ENCODE data around the gene CCSER1. TPM values are rescaled to one million over a fixed set of nuclear protein-coding genes. Genes with fewer than 3 reads are reported as not detected.
"Not testable (repeated sequence)": the region's sequence is repeated elsewhere in the genome, so short reads cannot be mapped to it uniquely, and the experiment has no call there.

Gene CCSER1
- total RNA-seq, 1 donor from 2014 or later: 14.7 TPM

- DNase-seq (ENCODE audit: low spot score): no peak
Observed at GRCh38 chr4:90292438-90292837, 165.2 kb downstream of the CCSER1 start.

DNA sequence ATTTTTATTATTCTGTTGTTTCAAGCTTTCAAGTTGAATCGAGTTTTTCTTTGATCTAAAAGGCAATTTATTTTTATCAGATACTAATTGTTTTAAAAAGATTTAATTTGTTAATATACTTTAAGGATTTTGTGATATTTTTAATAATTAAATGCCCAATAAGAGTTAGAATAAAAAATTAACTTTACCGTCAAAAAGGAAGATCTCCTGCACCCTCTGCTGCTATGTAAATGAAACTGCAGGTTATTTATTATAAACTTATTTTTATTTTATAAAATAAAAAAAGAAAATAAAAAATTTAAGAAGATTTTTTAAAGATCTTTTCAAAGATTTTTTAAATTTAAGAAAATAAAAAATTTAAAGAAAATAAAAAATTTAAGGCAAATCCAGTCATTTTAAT is 166.1 kb downstream of the CCSER1 start:
- no peak for DNase-seq (ENCODE audit: low spot score)

DNA sequence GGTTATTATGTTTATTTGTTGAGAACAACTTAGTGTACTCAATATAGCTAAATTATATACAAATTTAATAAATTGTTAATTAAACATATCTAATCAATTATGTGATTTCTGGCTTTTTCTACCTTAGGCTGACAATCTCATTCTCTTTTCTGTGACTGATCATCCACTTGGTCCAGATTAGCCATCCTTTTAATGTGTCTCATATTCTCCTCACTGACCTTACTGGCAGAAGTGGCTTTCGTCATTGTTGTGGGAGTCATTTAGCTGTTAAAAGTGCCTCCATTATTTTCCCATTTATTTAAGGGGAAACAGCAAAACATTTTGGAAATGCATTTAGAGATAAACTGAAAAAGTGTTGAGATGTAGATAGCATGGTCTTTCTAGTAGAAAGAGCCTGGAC is 172.2 kb downstream of the CCSER1 start:
- DNase-seq (ENCODE audit: low spot score): no peak

- DNase-seq (ENCODE audit: low spot score): no peak
Observed at GRCh38 chr4:90306810-90307209, 179.6 kb downstream of the CCSER1 start.

- DNase-seq (ENCODE audit: low spot score): not testable (repeated sequence)
Observed at GRCh38 chr4:90317140-90317539, 189.9 kb downstream of the CCSER1 start.

- DNase-seq (ENCODE audit: low spot score): peak; percentile 8
Observed at GRCh38 chr4:90317785-90318184, 190.6 kb downstream of the CCSER1 start.

DNA sequence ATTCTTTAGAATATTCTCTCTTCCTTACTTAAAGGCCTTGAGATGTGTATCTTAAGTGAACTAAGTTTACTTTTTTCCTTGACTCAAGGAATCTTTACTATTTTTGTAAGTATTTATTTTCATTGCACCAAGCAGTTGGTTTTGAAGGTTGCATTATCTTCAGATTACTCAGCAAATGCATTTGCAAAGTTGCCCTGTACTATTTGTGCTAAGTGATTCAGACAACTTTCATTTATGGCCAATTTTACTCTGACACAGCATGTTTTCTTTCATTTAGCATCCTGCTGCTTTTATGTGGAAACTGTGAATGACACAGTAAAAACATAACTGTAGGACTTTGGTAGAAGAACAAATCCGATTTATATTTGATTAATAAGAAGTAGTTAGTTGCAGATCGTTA is 191.0 kb downstream of the CCSER1 start:
- peak; percentile 72 for DNase-seq (ENCODE audit: low spot score)

DNA sequence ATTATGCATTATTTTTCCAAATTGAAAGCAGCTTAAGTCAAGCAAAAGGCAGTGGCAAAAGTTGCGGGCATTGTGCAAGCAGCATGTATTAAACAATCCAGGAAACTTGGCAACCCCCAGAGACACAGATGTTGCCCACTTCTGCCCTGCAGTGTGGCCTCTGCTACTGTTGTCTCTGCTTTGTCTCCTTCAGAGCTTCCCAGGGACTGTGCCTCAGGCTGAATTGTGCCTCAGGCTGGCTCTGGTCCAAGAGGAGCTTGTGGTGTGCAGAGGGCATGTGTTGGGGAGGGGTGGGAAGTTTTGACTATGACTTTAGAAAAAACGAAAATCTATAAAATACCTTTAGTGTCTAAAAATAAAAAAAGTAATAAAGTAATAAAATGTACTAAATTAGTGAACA is 201.4 kb downstream of the CCSER1 start:
- DNase-seq (ENCODE audit: low spot score): peak; percentile 15

DNA sequence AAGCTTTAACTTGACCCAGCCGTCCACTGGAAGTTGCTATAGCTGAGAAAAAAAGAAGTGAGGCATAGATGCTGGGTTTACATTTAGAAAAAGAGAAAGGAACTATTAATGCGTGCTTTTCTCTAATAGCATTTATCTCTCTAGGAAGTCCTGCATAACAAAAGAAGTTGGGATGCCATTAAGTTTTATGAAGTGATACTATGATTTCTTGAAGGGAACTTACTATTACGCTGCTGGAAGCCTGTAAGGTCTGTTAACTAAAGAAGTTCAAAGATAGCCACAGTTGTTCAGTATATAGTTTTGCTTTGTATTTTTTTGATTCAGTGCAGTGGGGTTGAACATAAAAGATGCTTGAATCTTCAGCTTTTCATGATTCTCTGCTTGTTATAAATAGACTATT is 203.4 kb downstream of the CCSER1 start:
- no peak for DNase-seq (ENCODE audit: low spot score)

GRCh38 chr4:90345549-90346215 is 218.5 kb downstream of the CCSER1 start:
- no peak for DNase-seq (ENCODE audit: low spot score)

DNA sequence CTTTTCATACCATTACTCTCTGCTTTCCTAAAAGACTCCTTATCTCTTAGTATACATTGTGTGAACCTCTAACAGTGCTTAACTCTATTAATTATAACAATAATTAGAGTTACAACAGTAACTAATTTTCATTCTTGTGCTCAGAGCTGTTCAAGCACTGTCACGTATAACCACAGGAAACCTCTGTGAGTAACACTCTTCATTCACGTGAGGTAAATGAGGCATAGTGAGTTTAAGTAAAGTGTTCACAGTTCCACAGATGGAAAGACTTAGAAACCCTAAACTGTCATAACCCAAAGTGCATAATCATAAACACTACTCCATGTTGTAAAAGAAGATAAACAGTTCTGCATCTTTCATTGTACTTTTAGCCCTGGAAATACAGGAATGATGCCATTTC is 222.4 kb downstream of the CCSER1 start:
- no peak for DNase-seq (ENCODE audit: low spot score)

DNA sequence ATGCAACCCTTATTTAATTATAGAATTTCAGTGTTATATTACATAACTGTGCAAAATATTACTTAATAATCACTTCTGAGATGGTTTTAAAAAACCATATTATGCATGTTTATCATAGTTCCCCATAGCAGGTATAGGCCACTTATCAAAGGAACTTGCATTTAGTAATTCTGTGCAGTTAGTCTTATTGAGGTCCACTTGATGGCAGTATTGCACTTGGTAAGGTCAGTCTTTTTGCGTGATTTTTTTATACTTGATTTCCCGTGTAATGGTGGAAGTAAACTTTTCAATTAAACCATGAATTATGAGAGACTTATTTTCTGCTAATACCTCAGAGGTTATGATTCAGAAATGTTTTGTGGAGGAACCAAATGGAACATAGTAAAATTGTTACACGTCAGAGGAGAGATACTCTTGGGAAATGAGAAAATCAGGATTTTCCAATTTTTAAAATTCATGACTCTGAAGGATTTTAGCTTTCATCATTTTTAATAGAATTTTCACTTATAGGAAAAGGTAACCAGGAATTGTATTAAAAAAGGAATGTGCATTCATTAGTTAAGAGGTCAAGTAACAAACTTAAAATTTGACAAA is 230.0 kb downstream of the CCSER1 start:
- peak; percentile 80 for DNase-seq (ENCODE audit: low spot score)

DNA sequence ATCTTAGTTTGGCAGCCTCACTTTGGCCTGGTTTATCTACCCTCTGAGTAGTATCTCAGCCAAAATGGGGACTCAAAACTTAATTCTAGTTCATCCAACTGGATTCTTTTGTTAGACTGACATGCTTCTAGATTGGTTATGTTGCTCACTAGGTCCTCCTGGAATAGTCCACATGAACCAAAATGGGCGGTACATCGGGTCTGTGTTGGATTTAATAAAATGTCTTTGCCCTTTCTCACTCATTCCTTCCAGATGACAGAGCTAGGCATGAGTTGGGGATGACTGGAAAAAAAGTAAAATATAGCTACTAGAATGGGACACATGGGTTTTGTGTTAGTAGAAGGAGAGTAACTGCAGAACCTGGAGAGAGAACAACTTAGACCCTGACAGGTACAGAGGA is 247.9 kb downstream of the CCSER1 start:
- no peak for DNase-seq (ENCODE audit: low spot score)

DNA sequence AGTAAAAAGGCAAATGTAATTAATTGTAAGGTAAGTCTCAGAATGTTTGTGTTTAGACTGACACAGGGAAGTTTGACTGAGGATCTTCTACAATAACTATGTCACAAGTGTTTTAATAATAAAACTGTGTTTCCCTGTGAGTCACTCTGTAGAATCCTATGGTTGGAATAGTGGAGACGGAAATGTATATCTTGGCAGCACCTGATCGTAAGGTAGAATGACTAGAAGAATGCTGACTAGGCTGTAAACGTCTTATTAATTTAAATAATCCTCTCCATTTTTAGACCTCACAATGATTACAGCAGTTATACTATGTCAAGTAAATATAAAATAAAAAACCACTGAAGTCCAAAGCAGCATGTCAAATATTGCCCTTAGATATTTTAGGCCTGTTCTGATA is 266.0 kb downstream of the CCSER1 start:
- DNase-seq (ENCODE audit: low spot score): no peak

DNA sequence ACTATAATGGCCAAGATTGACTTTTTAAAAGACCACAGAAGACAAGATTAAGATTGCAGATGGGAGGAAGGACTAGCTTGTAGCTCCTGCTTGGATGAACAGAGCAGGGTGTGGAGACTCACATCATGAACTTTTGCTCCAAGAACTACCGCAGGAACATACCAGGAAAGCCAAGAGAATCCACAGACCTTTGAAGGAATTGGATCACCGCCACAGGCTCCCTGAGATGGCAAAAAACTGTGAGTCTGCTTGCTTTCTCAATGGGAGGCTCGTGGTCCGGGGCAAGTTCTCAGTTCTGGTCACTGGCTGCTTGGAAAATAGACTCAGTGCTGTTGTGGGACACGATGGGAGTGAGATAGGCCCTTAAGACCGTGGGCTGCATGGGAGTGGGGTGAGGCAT is 276.6 kb downstream of the CCSER1 start:
- no peak for DNase-seq (ENCODE audit: low spot score)

DNA sequence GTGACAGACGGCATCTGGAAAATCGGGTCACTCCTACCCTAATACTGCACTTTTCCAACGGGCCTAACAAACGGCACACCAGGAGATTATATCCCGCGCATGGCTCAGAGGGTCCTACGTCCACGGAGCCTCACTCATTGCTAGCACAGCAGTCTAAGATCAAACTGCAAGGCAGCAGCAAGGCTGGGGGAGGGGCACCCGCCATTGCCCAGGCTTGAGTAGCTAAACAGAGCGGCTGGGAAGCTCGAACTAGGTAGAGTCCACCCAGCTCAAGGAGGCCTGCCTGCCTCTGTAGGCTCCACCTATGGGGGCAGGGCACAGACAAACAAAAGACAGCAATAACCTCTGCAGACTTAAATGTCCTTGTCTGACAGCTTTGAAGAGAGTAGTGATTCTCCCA is 280.7 kb downstream of the CCSER1 start:
- DNase-seq (ENCODE audit: low spot score): not testable (repeated sequence)

DNA sequence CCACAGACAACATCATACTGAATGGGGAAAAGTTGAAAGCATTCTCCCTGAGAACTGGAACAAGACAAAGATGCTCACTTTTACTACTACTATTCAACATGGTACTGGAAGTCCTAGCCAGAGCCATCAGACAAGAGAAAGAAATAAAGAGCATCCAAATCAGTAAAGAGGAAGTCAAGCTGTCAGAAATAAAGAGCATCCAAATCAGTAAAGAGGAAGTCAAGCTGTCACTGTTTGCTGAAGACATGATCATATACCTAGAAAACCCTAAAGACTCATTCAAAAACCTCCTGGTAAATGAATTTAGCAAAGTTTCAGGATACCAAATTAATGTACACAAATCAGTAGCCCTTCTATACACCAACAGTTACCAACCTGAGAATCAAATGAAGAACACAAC is 285.6 kb downstream of the CCSER1 start:
- DNase-seq (ENCODE audit: low spot score): not testable (repeated sequence)

GRCh38 chr4:90415116-90415515 is 287.9 kb downstream of the CCSER1 start:
- DNase-seq (ENCODE audit: low spot score): no peak

DNA sequence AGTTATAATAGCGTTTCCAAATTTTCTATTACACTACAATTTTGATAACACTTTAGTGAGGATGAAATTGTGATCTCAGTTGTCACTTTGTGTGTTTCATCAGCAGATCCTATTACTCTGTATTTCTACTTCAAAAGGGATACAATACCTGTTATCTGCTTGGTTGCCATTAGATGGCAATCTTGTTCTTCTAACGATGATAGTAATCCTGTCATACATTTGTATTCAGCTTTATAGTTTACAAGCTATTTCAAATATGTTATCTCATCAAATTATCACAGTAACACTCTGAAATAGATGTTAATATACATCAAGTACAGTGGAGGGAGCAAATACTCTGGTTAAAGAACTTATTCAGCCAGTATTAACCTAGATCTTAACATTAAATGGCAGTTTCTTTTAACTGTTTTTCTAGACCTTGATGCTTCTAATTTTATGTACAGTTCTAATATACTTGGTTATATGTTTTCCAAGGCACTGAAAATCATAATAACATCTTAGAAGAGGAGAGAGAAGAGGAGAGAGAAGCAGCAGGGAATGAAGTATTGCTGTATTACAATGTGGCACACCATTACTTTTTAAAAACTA is 292.0 kb downstream of the CCSER1 start:
- DNase-seq (ENCODE audit: low spot score): peak; percentile 81

GRCh38 chr4:90421161-90421560 is 294.0 kb downstream of the CCSER1 start:
- peak; percentile 33 for DNase-seq (ENCODE audit: low spot score)

- no peak for DNase-seq (ENCODE audit: low spot score)
Observed at GRCh38 chr4:90425893-90426292, 298.7 kb downstream of the CCSER1 start.

DNA sequence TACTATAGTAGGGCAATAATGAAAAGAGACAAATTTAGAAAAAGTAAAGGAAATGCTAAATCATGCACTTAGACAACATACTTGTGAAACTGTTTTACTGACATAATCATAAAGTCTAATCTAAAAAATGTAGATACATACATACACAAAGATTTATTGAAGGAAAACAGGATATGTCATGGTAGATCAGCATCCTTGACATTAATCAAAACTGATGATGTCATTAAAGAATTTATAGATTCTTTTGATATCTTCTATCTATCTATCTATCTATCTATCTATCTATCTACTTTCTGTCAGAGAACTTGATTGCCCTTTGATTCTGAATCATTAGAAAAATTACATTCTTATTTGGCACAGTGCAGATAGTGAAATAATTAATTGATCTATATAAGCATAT is 311.3 kb downstream of the CCSER1 start:
- DNase-seq (ENCODE audit: low spot score): no peak

DNA sequence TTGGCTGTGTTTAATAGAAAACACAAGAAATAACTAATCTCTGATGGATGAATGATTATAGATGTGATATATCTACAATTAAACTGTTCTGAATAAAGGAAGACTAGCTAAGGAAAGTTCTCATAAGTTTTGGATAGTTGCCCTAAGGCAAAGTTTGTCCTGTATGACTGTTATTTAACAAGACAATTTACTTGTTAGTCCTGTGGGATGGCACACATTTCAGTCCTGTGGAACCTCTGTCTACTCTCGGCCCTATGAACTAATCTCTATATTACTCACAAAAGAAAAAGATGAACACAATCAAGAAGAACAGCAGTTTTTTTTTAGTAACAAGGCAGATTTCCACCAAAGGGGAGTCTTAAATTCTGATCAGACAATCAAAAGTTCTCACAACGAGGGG is 314.6 kb downstream of the CCSER1 start:
- DNase-seq (ENCODE audit: low spot score): no peak
